ENCODE data around the gene CTNND2. TPM values are rescaled to one million over a fixed set of nuclear protein-coding genes. Genes with fewer than 3 reads are reported as not detected.

Gene CTNND2
- total RNA-seq, 4 donors from 2014 or later = 0.22 to 2.8 (median 0.39) TPM

GRCh38 chr5:10984021-10984715, 920.1 kb downstream of the CTNND2 start:
- TF ChIP-seq CTCF (IDR thresholded peaks at IDR 0.05) (no peak), POLR2A (IDR thresholded peaks at IDR 0.05) (no peak)
- Histone ChIP-seq H3K9me3 (no peaks in the 10 kb centered on the region), H3K27me3 (no peaks in the 10 kb centered on the region), H3K4me1 (peaks cover 12 to 18% of the 10 kb centered on the region in 2 donors), H3K36me3 (no peaks in the 10 kb centered on the region), H3K27ac (no peak overlapping the region), H3K4me3 (replicated peaks in 1 of 3) (no peak overlapping the region)
- intact Hi-C loops (cut with DNase I) = no loop called here
- DNase-seq = no peak
- 77% methylated on average over 10 of the region's 10 CpGs for WGBS, 2 donors

GRCh38 chr5:10982626-10983025, 921.6 kb downstream of the CTNND2 start:
- Histone ChIP-seq H3K36me3 (no peaks in the 10 kb centered on the region), H3K27me3 (no peaks in the 10 kb centered on the region), H3K27ac (peak overlapping the region in 1 of 3 donors; percentile 36), H3K4me3 (replicated peaks in 1 of 3) (no peak overlapping the region), H3K4me1 (peaks cover 0 to 3% of the 10 kb centered on the region in 2 donors), H3K9me3 (no peaks in the 10 kb centered on the region)
- no peak for DNase-seq
- 75 to 81% methylated on average over 3 of the region's 3 CpGs for WGBS, 2 donors
- intact Hi-C loops (cut with DNase I) = no loop called here
- TF ChIP-seq POLR2A (IDR thresholded peaks at IDR 0.05) (no peak), CTCF (IDR thresholded peaks at IDR 0.05) (no peak)

GRCh38 chr5:10981932-10982331, 922.3 kb downstream of the CTNND2 start:
- H3K4me3 ChIP-seq (replicated peaks in 1 of 3) = no peak overlapping the region
- TF ChIP-seq POLR2A (IDR thresholded peaks at IDR 0.05) (no peak), CTCF (IDR thresholded peaks at IDR 0.05) (no peak)
- H3K27me3 ChIP-seq = no peaks in the 10 kb centered on the region
- intact Hi-C loops (cut with DNase I) = no loop called here
- DNase-seq = no peak
- H3K27ac ChIP-seq = peak overlapping the region in 1 of 3 donors; percentile 36
- no peaks in the 10 kb centered on the region for H3K9me3 ChIP-seq
- WGBS, 2 donors = 65 to 76% methylated on average over 3 of the region's 3 CpGs
- H3K36me3 ChIP-seq = no peaks in the 10 kb centered on the region
- H3K4me1 ChIP-seq = no peaks in the 10 kb centered on the region

GRCh38 chr5:10977011-10977410, 927.2 kb downstream of the CTNND2 start:
- Histone ChIP-seq H3K4me1 (no peaks in the 10 kb centered on the region), H3K9me3 (no peaks in the 10 kb centered on the region), H3K36me3 (no peaks in the 10 kb centered on the region), H3K27ac (no peak overlapping the region), H3K27me3 (no peaks in the 10 kb centered on the region), H3K4me3 (replicated peaks in 1 of 3) (no peak overlapping the region)
- TF ChIP-seq POLR2A (IDR thresholded peaks at IDR 0.05) (no peak), CTCF (IDR thresholded peaks at IDR 0.05) (no peak)
- no peak for DNase-seq
- intact Hi-C loops (cut with DNase I) = no loop called here
- 76 to 81% methylated on average over 5 of the region's 5 CpGs for whole genome bisulfite sequencing, 2 donors

GRCh38 chr5:10975945-10976344, 928.3 kb downstream of the CTNND2 start:
- 84 to 86% methylated on average over 4 of the region's 4 CpGs for WGBS, 2 donors
- Histone ChIP-seq H3K9me3 (no peaks in the 10 kb centered on the region), H3K4me3 (replicated peaks in 1 of 3) (no peak overlapping the region), H3K27ac (no peak overlapping the region), H3K36me3 (no peaks in the 10 kb centered on the region), H3K4me1 (no peaks in the 10 kb centered on the region), H3K27me3 (no peaks in the 10 kb centered on the region)
- DNase-seq = no peak
- TF ChIP-seq POLR2A (IDR thresholded peaks at IDR 0.05) (no peak), CTCF (IDR thresholded peaks at IDR 0.05) (no peak)
- intact Hi-C loops (cut with DNase I) = no loop called here

Data from thyroid gland (tissue), 4 donors.